IPS-18a (cell line): ENCODE data around the gene MARK1.

ENCODE experiments used
- H3K27ac ChIP-seq: one replicate; pipeline ENCODE4 v1.5.1; 2013; ENCODE audit warnings: low read length
- H3K27me3 ChIP-seq: one replicate; pipeline ENCODE4 v1.6.1; 2013; ENCODE audit warnings: mild to moderate bottlenecking, low read length; ENCODE audit not compliant: control insufficient read depth, insufficient read depth
- H3K36me3 ChIP-seq: one replicate; pipeline ENCODE4 v1.6.1; 2013; ENCODE audit warnings: low read depth, low read length; ENCODE audit not compliant: control insufficient read depth
- H3K4me1 ChIP-seq: one replicate; pipeline ENCODE4 v1.6.1; 2013; ENCODE audit warnings: low read depth, low read length; ENCODE audit not compliant: control insufficient read depth
- H3K4me3 ChIP-seq: one replicate; pipeline ENCODE4 v1.5.1; 2013; ENCODE audit warnings: low read length
- H3K9ac ChIP-seq: one replicate; pipeline ENCODE4 v1.6.1; 2013; ENCODE audit warnings: mild to moderate bottlenecking, low read length, moderate library complexity
- H3K9me3 ChIP-seq: one replicate; pipeline ENCODE4 v1.6.1; 2013; ENCODE audit warnings: low read depth, low read length; ENCODE audit not compliant: control insufficient read depth

The MARK1 gene

GRCh38 chr1:220631238-220631815 is 103.4 kb downstream of the MARK1 start:
- H3K4me3 ChIP-seq: no peak overlapping the region
- no peak overlapping the region for H3K27ac ChIP-seq
- H3K27me3 ChIP-seq: no peaks in the 10 kb centered on the region
- no peaks in the 10 kb centered on the region for H3K9me3 ChIP-seq
- peaks cover 8% of the 10 kb centered on the region for H3K4me1 ChIP-seq
- no peak overlapping the region for H3K9ac ChIP-seq
- peaks cover 6% of the 10 kb centered on the region for H3K36me3 ChIP-seq

GRCh38 chr1:220637759-220638158 is 109.8 kb downstream of the MARK1 start:
- Histone ChIP-seq H3K4me3 (no peak overlapping the region), H3K9ac (no peak overlapping the region), H3K36me3 (peaks cover 13% of the 10 kb centered on the region), H3K27me3 (no peaks in the 10 kb centered on the region), H3K27ac (no peak overlapping the region), H3K9me3 (no peaks in the 10 kb centered on the region), H3K4me1 (no peaks in the 10 kb centered on the region)

GRCh38 chr1:220642285-220642684 is 114.3 kb downstream of the MARK1 start:
- no peak overlapping the region for H3K27ac ChIP-seq
- H3K9me3 ChIP-seq: no peaks in the 10 kb centered on the region
- H3K27me3 ChIP-seq: no peaks in the 10 kb centered on the region
- H3K4me1 ChIP-seq: no peaks in the 10 kb centered on the region
- no peak overlapping the region for H3K4me3 ChIP-seq
- H3K36me3 ChIP-seq: peaks cover 7% of the 10 kb centered on the region
- no peak overlapping the region for H3K9ac ChIP-seq

GRCh38 chr1:220652995-220653394 is 125.1 kb downstream of the MARK1 start:
- Histone ChIP-seq H3K36me3 (peaks cover 31% of the 10 kb centered on the region), H3K27me3 (no peaks in the 10 kb centered on the region)

GRCh38 chr1:220655509-220655908 is 127.6 kb downstream of the MARK1 start:
- Histone ChIP-seq H3K36me3 (peaks cover 25% of the 10 kb centered on the region), H3K4me1 (no peaks in the 10 kb centered on the region), H3K9ac (no peak overlapping the region), H3K4me3 (no peak overlapping the region), H3K27me3 (no peaks in the 10 kb centered on the region), H3K27ac (no peak overlapping the region), H3K9me3 (no peaks in the 10 kb centered on the region)

More at GRCh38 chr1:220652995-220653394, 125.1 kb downstream of the MARK1 start:
- no peak overlapping the region for H3K27ac ChIP-seq
- no peaks in the 10 kb centered on the region for H3K9me3 ChIP-seq
- H3K9ac ChIP-seq: no peak overlapping the region
- no peak overlapping the region for H3K4me3 ChIP-seq
- H3K4me1 ChIP-seq: no peaks in the 10 kb centered on the region

DNA sequence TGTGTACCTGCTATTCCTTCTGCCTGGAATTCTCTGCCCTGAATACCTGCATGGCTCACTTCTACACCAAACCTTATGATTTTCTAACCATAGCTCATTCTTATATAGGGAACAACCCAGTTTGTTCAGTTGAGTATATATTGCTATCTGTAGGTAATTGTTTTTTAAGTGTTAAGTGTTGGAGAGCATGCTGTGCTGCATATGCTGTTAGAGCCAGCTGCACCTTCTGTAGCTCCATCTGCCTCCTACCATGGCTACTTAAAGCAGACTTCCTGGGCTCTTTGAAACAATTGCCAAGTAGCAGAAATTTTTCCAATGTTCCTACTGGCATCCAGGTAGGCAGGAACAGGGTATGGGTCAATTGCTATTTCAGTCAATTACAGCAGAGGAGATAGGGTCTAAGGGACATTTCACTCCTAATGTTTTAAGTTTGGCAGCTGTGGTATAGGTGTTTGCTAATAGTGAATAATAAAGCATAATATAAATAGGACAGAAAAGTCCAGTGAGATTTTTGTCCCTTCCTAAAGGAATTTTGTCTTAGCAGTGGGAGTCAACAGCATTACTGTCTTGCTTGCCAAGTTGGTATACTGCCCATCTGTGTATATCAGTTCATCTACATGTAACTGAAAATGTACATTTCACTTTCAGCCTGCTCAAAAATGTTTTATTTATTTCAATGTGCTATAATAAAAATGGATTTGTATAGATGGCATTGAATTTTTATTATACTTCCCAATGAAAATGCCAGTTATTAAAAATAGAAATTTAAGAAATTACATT is 128.2 kb downstream of the MARK1 start:
- peaks cover 25% of the 10 kb centered on the region for H3K36me3 ChIP-seq
- H3K27ac ChIP-seq: no peak overlapping the region
- no peaks in the 10 kb centered on the region for H3K9me3 ChIP-seq
- H3K4me3 ChIP-seq: no peak overlapping the region
- no peak overlapping the region for H3K9ac ChIP-seq
- H3K4me1 ChIP-seq: no peaks in the 10 kb centered on the region
- H3K27me3 ChIP-seq: no peaks in the 10 kb centered on the region

DNA sequence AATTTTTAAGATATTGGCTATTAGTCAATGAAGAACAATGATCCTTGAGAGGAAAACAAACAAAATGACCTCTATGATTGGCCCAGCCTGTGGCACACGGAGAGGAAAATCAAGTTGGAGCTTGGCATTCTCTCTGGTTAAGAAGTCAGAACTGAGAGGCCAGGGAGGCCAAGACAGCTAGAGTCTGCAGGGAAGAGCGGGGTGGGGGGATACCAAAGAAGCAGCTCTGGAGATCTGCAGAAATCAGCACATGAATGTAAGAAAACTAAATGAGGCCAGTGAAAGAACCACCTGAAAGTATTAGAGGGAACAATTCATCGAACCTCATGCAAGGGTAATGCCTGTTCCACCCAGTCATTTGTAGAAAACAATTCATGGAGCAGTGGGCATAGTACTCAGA is 138.4 kb downstream of the MARK1 start:
- Histone ChIP-seq H3K9me3 (no peaks in the 10 kb centered on the region), H3K4me3 (no peak overlapping the region), H3K4me1 (peaks cover 2% of the 10 kb centered on the region), H3K27me3 (no peaks in the 10 kb centered on the region), H3K36me3 (peaks cover 9% of the 10 kb centered on the region), H3K27ac (no peak overlapping the region), H3K9ac (no peak overlapping the region)

DNA sequence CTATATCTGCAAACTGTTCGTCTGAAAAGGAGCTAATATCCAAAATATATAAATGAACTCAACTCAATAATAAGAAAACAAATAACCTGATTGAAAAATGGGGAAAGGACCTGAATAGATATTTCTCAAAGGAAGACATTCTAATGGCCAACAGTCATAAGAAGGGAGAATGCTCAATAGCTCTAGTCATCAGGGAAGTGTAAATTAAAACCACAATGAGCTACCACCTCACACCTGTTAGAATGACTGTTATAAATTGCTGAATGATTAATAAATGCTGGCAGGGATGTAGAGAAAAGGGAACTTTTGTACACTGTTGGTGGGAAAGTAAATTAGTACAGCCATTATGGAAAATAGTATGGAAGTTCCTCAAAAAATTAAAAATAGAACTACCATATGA is 141.1 kb downstream of the MARK1 start:
- no peaks in the 10 kb centered on the region for H3K36me3 ChIP-seq
- H3K4me1 ChIP-seq: peaks cover 2% of the 10 kb centered on the region
- no peaks in the 10 kb centered on the region for H3K9me3 ChIP-seq
- no peaks in the 10 kb centered on the region for H3K27me3 ChIP-seq
- H3K4me3 ChIP-seq: no peak overlapping the region
- no peak overlapping the region for H3K9ac ChIP-seq
- no peak overlapping the region for H3K27ac ChIP-seq

GRCh38 chr1:220670365-220670764 is 142.4 kb downstream of the MARK1 start:
- H3K4me1 ChIP-seq: peaks cover 2% of the 10 kb centered on the region

DNA sequence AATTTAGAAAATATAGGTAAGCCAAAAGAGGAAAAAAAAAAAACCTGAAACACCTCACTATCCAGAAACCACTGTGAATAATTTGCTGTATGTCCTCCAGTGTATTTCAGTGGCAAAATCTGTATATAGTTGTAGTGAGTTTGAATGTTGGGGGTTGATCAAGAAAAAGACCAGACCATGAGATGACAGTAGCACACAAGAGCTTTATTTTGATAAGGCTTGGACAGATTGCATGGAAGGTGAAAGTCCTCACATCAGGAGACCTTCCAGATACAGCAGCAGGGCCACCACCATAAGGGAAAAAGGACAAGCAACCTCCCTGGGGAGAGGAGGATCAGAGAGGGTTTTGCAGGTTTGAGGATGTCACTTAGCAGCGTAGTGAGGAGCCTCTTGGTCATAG is 146.0 kb downstream of the MARK1 start:
- H3K9me3 ChIP-seq: no peaks in the 10 kb centered on the region
- no peaks in the 10 kb centered on the region for H3K4me1 ChIP-seq
- no peaks in the 10 kb centered on the region for H3K27me3 ChIP-seq
- H3K36me3 ChIP-seq: no peaks in the 10 kb centered on the region
- H3K9ac ChIP-seq: no peak overlapping the region
- no peak overlapping the region for H3K4me3 ChIP-seq
- no peak overlapping the region for H3K27ac ChIP-seq

More at GRCh38 chr1:220670365-220670764, 142.4 kb downstream of the MARK1 start:
- H3K9ac ChIP-seq: no peak overlapping the region
- H3K9me3 ChIP-seq: no peaks in the 10 kb centered on the region
- no peak overlapping the region for H3K4me3 ChIP-seq
- no peak overlapping the region for H3K27ac ChIP-seq
- no peaks in the 10 kb centered on the region for H3K36me3 ChIP-seq
- H3K27me3 ChIP-seq: no peaks in the 10 kb centered on the region

DNA sequence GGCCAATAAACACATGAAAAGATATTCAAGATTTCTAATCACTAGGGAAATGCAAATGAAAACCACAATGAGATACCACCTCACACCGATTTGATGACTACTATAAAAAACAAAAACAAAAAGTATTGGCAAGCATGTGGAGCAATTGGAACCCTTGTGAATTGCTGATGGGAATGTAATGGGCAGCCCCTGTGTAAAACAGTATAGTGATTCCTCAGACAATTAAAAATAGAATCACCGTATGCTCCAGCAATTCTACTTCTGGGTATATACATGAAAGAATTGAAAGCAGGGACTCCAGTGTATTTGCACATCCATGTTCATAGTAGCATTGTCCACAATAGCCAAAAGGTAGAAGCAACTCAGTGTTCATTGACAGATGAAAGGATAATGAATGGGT is 149.3 kb downstream of the MARK1 start:
- Histone ChIP-seq H3K9me3 (no peaks in the 10 kb centered on the region), H3K4me1 (no peaks in the 10 kb centered on the region), H3K4me3 (no peak overlapping the region), H3K27ac (no peak overlapping the region), H3K9ac (no peak overlapping the region), H3K36me3 (no peaks in the 10 kb centered on the region), H3K27me3 (no peaks in the 10 kb centered on the region)
